Heart left ventricle (tissue), 13 donors: ENCODE results near the gene MPPED2.

Experiments used
- POLR2A ChIP-seq, 2 donors: fragments of 450-650 bp; IDR thresholded peaks; one replicate each; pipeline ENCODE4 v1.6.1; 2017; ENCODE audit warnings: antibody characterized with exemption in 2 of 2, mild to moderate bottlenecking in 2 of 2, moderate library complexity in 2 of 2
- TF ChIP-seq, protein P1 (sequence below), 12 donors: fragments of 200-600 bp; sonication (generic) in 4 of 12; IDR thresholded peaks; one replicate each; pipeline versions ENCODE4 v1.5.0 to v1.8.0; 2018 to 2022; ENCODE audit warnings: antibody characterized with exemption in 12 of 12, mild to moderate bottlenecking in 5 of 12
- donor health status: ischemic (EF 13 %, LVEDD 7.1; RV severe dilation, severe dysfunction).
- donor health status: DM: no; HTN: yes; CAD: no.
- donor health status: DM: no; HTN: no; CAD: no.
- donor health status: ischemic (EF 25% LVEDD 6.9; RV normal size, moderate dysfunction).
- donor health status: ischemic (EF 25% LVEDD 5.7; RV mildly dilated, moderate dysfunction).
- donor health status: ischemic (EF 35%, LVEDD 5.7; RV mildly dilated, moderate dysfunction).
- donor health status: nonischemic (EF 11% LVEDD 7.7; RV severe dilation, severe dysfunction).
- donor health status: DM: yes; HTN: yes; CAD: no.
- donor health status: PGD.
- donor health status: ischemic (EF 29% LVEDD 5.4; RV normal size, mild dysfunction).
- donor health status: nonischemic (EF 23%, LVEDD 6.1; RV moderate dilation, normal function).

- TF ChIP-seq, protein P1, sequence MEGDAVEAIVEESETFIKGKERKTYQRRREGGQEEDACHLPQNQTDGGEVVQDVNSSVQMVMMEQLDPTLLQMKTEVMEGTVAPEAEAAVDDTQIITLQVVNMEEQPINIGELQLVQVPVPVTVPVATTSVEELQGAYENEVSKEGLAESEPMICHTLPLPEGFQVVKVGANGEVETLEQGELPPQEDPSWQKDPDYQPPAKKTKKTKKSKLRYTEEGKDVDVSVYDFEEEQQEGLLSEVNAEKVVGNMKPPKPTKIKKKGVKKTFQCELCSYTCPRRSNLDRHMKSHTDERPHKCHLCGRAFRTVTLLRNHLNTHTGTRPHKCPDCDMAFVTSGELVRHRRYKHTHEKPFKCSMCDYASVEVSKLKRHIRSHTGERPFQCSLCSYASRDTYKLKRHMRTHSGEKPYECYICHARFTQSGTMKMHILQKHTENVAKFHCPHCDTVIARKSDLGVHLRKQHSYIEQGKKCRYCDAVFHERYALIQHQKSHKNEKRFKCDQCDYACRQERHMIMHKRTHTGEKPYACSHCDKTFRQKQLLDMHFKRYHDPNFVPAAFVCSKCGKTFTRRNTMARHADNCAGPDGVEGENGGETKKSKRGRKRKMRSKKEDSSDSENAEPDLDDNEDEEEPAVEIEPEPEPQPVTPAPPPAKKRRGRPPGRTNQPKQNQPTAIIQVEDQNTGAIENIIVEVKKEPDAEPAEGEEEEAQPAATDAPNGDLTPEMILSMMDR (IDR thresholded peaks at IDR 0.05) = no peak
- TF ChIP-seq POLR2A (IDR thresholded peaks at IDR 0.05) = no peak
These were observed 109.1 kb downstream of the MPPED2 start for GRCh38 chr11:30477061-30477460.
